H9 (cell line): Measurements from ENCODE around the gene PLCH1. TPM values are rescaled to one million over a fixed set of nuclear protein-coding genes. Genes with fewer than 3 reads are reported as not detected.

Experiments used
- DNase-seq: peaks from one replicate; pipeline ENCODE4 v3.0.0-alpha.2; 2017
- H2AFZ ChIP-seq: one replicate; pipeline ENCODE4 v1.6.1; 2013; ENCODE audit warnings: mild to moderate bottlenecking, low read length, control low read depth, moderate library complexity
- H2AK5ac ChIP-seq: 2 replicates; pipeline ENCODE4 v1.6.1; 2013; ENCODE audit warnings: low read length, control low read depth, mixed read lengths; ENCODE audit not compliant: insufficient read length
- H2BK120ac ChIP-seq: one replicate; pipeline ENCODE4 v1.6.1; 2013; ENCODE audit warnings: low read depth, mild to moderate bottlenecking, low read length, control low read depth, inconsistent platforms; ENCODE audit not compliant: poor library complexity, severe bottlenecking
- H2BK12ac ChIP-seq: 2 replicates; pipeline ENCODE4 v1.6.1; 2013; ENCODE audit warnings: low read length, control low read depth, mixed read lengths, low read depth; ENCODE audit not compliant: insufficient read length
- H2BK15ac ChIP-seq: 2 replicates; pipeline ENCODE4 v1.6.1; 2013; ENCODE audit warnings: low read depth, low read length, control low read depth
- H2BK20ac ChIP-seq: one replicate; pipeline ENCODE4 v1.6.1; 2013; ENCODE audit warnings: low read depth, mild to moderate bottlenecking, low read length, control low read depth, inconsistent platforms; ENCODE audit not compliant: poor library complexity, severe bottlenecking
- H2BK5ac ChIP-seq: 2 replicates; pipeline ENCODE4 v1.6.1; 2013; ENCODE audit warnings: low read length, control low read depth, mixed read lengths; ENCODE audit not compliant: insufficient read length
- H3K14ac ChIP-seq: 2 replicates; pipeline ENCODE4 v1.6.1; 2013; ENCODE audit warnings: low read length, control low read depth; ENCODE audit not compliant: insufficient read depth
- H3K18ac ChIP-seq: 2 replicates; pipeline ENCODE4 v1.6.1; 2013; ENCODE audit warnings: low read depth, mild to moderate bottlenecking, mixed read lengths, low read length, control low read depth; ENCODE audit not compliant: insufficient read length
- H3K23ac ChIP-seq: 2 replicates; pipeline ENCODE4 v1.6.1; 2013; ENCODE audit warnings: low read length, control low read depth, mixed read lengths, low read depth; ENCODE audit not compliant: insufficient read length
- H3K23me2 ChIP-seq: 2 replicates; pipeline ENCODE4 v1.6.1; 2013; ENCODE audit warnings: low read depth, mild to moderate bottlenecking, mixed read lengths, low read length, control low read depth; ENCODE audit not compliant: insufficient read length, poor library complexity, severe bottlenecking
- H3K27ac ChIP-seq: 2 replicates; pipeline ENCODE4 v1.5.1; 2013; ENCODE audit warnings: low read length, control low read depth, mixed read lengths, low read depth; ENCODE audit not compliant: insufficient read length
- H3K27me3 ChIP-seq: 2 replicates; pipeline ENCODE4 v1.6.1; 2013; ENCODE audit warnings: low read length, control low read depth, inconsistent platforms; ENCODE audit not compliant: insufficient read depth
- H3K4ac ChIP-seq: 2 replicates; pipeline ENCODE4 v1.6.1; 2013; ENCODE audit warnings: low read depth, mild to moderate bottlenecking, control low read depth, inconsistent platforms, low read length, moderate library complexity
- H3K4me1 ChIP-seq: 2 replicates; pipeline ENCODE4 v1.6.1; 2013; ENCODE audit warnings: low read length, control low read depth, inconsistent platforms; ENCODE audit not compliant: insufficient read depth
- H3K4me2 ChIP-seq: 2 replicates; pipeline ENCODE4 v1.6.1; 2013; ENCODE audit warnings: low read length, control low read depth, mixed read lengths; ENCODE audit not compliant: insufficient read length, insufficient read depth
- H3K56ac ChIP-seq: 2 replicates; pipeline ENCODE4 v1.6.1; 2013; ENCODE audit warnings: low read depth, mild to moderate bottlenecking, mixed read lengths, low read length, control low read depth; ENCODE audit not compliant: insufficient read length
- H3K79me1 ChIP-seq: 2 replicates; pipeline ENCODE4 v1.6.1; 2013; ENCODE audit warnings: low read depth, mild to moderate bottlenecking, moderate library complexity, low read length, control low read depth, inconsistent platforms; ENCODE audit not compliant: insufficient read depth, poor library complexity, severe bottlenecking
- H3K79me2 ChIP-seq: 2 replicates; pipeline ENCODE4 v1.6.1; 2013; ENCODE audit warnings: low read length, control low read depth, inconsistent platforms; ENCODE audit not compliant: insufficient read depth
- H3K9ac ChIP-seq: 2 replicates; pipeline ENCODE4 v1.6.1; 2013; ENCODE audit warnings: low read length, control low read depth, mixed read lengths; ENCODE audit not compliant: insufficient read length; ENCODE audit errors: extremely low read depth
- H3K9me3 ChIP-seq: one replicate; pipeline ENCODE4 v1.6.1; 2013; ENCODE audit warnings: low read depth, low read length, inconsistent platforms; ENCODE audit not compliant: control insufficient read depth
- H3T11ph ChIP-seq: one replicate; pipeline ENCODE4 v1.6.1; 2013; ENCODE audit warnings: mild to moderate bottlenecking, low read length, control low read depth, inconsistent platforms
- H4K20me1 ChIP-seq: one replicate; pipeline ENCODE4 v1.6.1; 2013; ENCODE audit not compliant: control insufficient read depth, insufficient read length, insufficient read depth
- H4K5ac ChIP-seq: 2 replicates; pipeline ENCODE4 v1.6.1; 2013; ENCODE audit warnings: low read depth, mild to moderate bottlenecking, mixed read lengths, low read length, control low read depth; ENCODE audit not compliant: insufficient read length
- H4K8ac ChIP-seq: replicated peaks from 2 replicates; pipeline ENCODE4 v1.6.1; 2013; ENCODE audit warnings: low read length, control low read depth, mixed read lengths, low read depth; ENCODE audit not compliant: insufficient read length
- H4K91ac ChIP-seq: 2 replicates; pipeline ENCODE4 v1.6.1; 2013; ENCODE audit warnings: low read depth, mild to moderate bottlenecking, moderate library complexity, mixed read lengths, low read length, control low read depth; ENCODE audit not compliant: insufficient read length
- H3K27ac Mint-ChIP-seq, 3 experiments: 2 replicates in 2 of 3; 3 replicates in 1 of 3; pipeline ENCODE4 v1.8.0; 2020 to 2021; ENCODE audit warnings: mixed read lengths in 3 of 3, mild to moderate bottlenecking in 1 of 3, moderate library complexity in 1 of 3
- H3K27me3 Mint-ChIP-seq: 2 replicates; pipeline ENCODE4 v1.8.0; 2021; ENCODE audit warnings: low read depth, mild to moderate bottlenecking, moderate library complexity, mixed read lengths
- H3K36me3 Mint-ChIP-seq, 3 experiments: 2 replicates in 2 of 3; 3 replicates in 1 of 3; pipeline ENCODE4 v1.8.0; 2020 to 2021; ENCODE audit warnings: low read depth in 3 of 3, mixed read lengths in 3 of 3; ENCODE audit not compliant: insufficient read depth in 1 of 3
- H3K4me1 Mint-ChIP-seq, 2 experiments: 2 replicates each; pipeline ENCODE4 v1.8.0; 2020; ENCODE audit warnings: mixed read lengths in 2 of 2
- H3K4me3 Mint-ChIP-seq, 2 experiments: 2 replicates in 1 of 2; 3 replicates in 1 of 2; pipeline ENCODE4 v1.8.0; 2020 to 2021; ENCODE audit warnings: mild to moderate bottlenecking in 2 of 2, mixed read lengths in 2 of 2, moderate library complexity in 1 of 2
- H3K9me3 Mint-ChIP-seq, 2 experiments: 2 replicates in 1 of 2; 3 replicates in 1 of 2; pipeline ENCODE4 v1.8.0; 2020; ENCODE audit warnings: mild to moderate bottlenecking in 2 of 2, mixed read lengths in 2 of 2, moderate library complexity in 1 of 2
- CTCF ChIP-seq: fragments of 200-600 bp; sonication (generic); conservative IDR thresholded peaks from 3 replicates; pipeline ENCODE4 v1.8.0; 2021; ENCODE audit warnings: antibody characterized with exemption, mild to moderate bottlenecking
- total RNA-seq: library from RNA; stranded (reverse); gene quantifications from 2 replicates; pipeline ENCODE4 v1.2.1, GENCODE V29; 2021

Gene PLCH1
- total RNA-seq, 1 experiment from 2014 or later = 19.0 TPM

GRCh38 chr3:155780291-155780690, 35.4 kb upstream of the PLCH1 start:
- Histone ChIP-seq H3K27ac (no peak overlapping the region), H2BK15ac (no peak overlapping the region), H2AK5ac (no peak overlapping the region), H3T11ph (no peak overlapping the region), H3K23me2 (no peaks in the 10 kb centered on the region), H2BK120ac (no peak overlapping the region), H4K5ac (no peak overlapping the region), H2BK20ac (no peak overlapping the region), H3K4me1 (no peaks in the 10 kb centered on the region), H3K56ac (no peak overlapping the region), H2AFZ (no peak overlapping the region), H4K91ac (no peak overlapping the region), H3K27me3 (no peaks in the 10 kb centered on the region), H2BK12ac (no peak overlapping the region), H3K9ac (no peak overlapping the region), H3K23ac (no peak overlapping the region), H3K9me3 (no peaks in the 10 kb centered on the region), H4K20me1 (no peaks in the 10 kb centered on the region), H3K4me2 (no peak overlapping the region), H4K8ac (no peak overlapping the region), H3K79me1 (no peaks in the 10 kb centered on the region), H3K14ac (no peak overlapping the region), H3K18ac (no peak overlapping the region), H3K79me2 (no peaks in the 10 kb centered on the region), H2BK5ac (no peak overlapping the region), H3K4ac (no peak overlapping the region)
- no peaks in the 10 kb centered on the region for H3K27me3 Mint-ChIP-seq
- H3K27ac Mint-ChIP-seq = no peak overlapping the region
- H3K4me1 Mint-ChIP-seq = no peaks in the 10 kb centered on the region
- TF ChIP-seq CTCF = no peak
- DNase-seq = no peak
- no peak overlapping the region for H3K4me3 Mint-ChIP-seq
- H3K36me3 Mint-ChIP-seq = peaks cover 9 to 10% (median 9%) of the 10 kb centered on the region in 3 experiments
- H3K9me3 Mint-ChIP-seq = peaks cover 0 to 6% of the 10 kb centered on the region in 2 experiments; a peak in 3 of 5 replicates
